Choroid plexus epithelial cell (primary cell): ENCODE data around the gene NME3.
A peak's percentile ranks its signal among the peaks of the same experiment; 100 is the strongest.

Experiments
- DNase-seq: peaks from one replicate; pipeline ENCODE4 v3.0.0-alpha.2; 2010; ENCODE audit warnings: low read depth
- H3K4me3 ChIP-seq: 2 replicates; pipeline ENCODE4 v1.5.1; 2011; ENCODE audit warnings: low read depth, mild to moderate bottlenecking, control low read depth, low read length, moderate library complexity
- CTCF ChIP-seq: conservative IDR thresholded peaks from 2 replicates; pipeline ENCODE4 v1.5.1; 2011; ENCODE audit warnings: low read depth, mild to moderate bottlenecking, control low read depth, inconsistent platforms, low read length, moderate library complexity

The NME3 gene

GRCh38 chr16:1785846-1786170, 14.5 kb upstream of the NME3 start:
- no peak for DNase-seq
- TF ChIP-seq CTCF: no peak
- H3K4me3 ChIP-seq: no peak overlapping the region

- DNase-seq: no peak
- no peak for TF ChIP-seq CTCF
- H3K4me3 ChIP-seq: no peak overlapping the region
Observed at GRCh38 chr16:1784977-1785845, 13.9 kb upstream of the NME3 start.

DNA sequence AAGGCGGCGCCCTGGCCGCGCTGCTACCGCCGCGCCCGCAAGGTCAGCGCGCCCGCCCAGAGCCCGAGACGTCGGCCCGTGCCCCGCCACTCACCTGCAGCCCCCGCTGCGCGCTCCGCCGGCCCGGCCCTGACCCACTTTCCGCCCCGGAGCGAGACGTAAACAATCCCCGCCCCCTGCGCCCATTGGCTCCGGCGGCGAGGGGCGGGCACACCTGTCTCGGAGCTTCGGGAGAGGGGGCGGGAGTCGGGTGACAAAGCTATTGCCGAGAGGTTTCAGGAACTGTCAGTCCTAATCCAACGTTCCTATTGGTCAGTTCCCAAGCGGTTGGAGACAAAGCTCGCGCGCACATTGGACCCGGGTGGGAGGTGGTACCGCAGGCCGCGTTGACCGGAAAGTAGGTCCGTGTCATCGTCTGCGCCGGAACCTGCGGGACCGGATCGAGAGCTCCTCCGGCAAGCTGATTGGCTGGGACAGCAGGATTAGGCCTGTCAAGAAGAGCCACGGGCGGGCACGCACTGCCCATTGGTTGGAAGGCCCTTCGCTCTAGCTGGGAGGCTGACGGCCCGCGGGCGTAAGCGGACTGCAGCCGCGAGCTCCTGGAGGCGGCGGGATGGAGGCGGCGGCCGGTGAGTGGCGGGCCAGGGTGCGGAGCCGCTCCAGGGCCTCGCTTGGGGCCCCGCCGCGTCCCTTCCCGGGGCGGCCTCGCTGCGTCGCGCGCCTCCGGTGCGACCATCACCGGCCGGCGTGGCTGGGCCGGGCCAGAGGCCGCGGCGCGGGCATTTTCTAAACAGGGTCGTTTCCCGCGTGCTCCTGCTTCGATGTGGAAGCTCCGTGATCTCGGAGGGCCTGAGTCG, 11.3 kb upstream of the NME3 start, which contains the start of the genes NUBP2 and SPSB3:
TSS of gene NUBP2 (plus strand) at position 553 of the 857 bp plus-strand sequence. CDS start at position 614, 61 bp downstream.
TSS of gene SPSB3 (minus strand) at position 164 of the 857 bp plus-strand sequence. CDS start 1,088 bp downstream, outside the sequence.
- peak; percentile 100 for DNase-seq
- peak within 1 kb of the TSS; percentile 76 for H3K4me3 ChIP-seq
- TF ChIP-seq CTCF: no peak

- peak; percentile 38 for TF ChIP-seq CTCF
- peak overlapping the region; percentile 76 for H3K4me3 ChIP-seq
- DNase-seq: peak; percentile 46
Observed at GRCh38 chr16:1781758-1782407, 10.5 kb upstream of the NME3 start.

GRCh38 chr16:1781254-1781653, 9.9 kb upstream of the NME3 start:
- DNase-seq: no peak
- TF ChIP-seq CTCF: no peak
- H3K4me3 ChIP-seq: peak overlapping the region; percentile 76

DNA sequence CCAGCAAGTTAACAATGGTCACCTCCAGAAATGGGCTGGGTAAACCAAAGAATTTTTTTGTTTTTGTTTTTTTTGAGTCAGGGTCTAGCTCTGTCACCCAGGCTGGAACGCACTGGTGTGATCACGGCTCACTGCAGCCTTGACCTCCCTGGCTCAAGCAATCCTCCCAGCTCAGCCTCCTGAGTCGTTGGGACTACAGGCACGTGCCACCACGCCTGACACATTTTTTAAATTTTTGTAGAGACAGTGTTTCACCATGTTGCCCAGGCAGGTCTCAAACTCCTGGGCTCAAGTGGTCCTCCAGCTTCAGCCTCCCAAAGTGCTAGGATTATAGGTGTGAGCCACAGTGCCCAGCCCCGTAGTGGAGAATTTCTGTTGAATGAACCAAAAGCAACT, 9.3 kb upstream of the NME3 start:
- no peak for TF ChIP-seq CTCF
- no peak overlapping the region for H3K4me3 ChIP-seq
- no peak for DNase-seq
